Peyer's patch (tissue), 4 donors: ENCODE measurements around the gene A2ML1. TPM values are rescaled to one million over a fixed set of nuclear protein-coding genes. Genes with fewer than 3 reads are reported as not detected.

Source experiments
- DNase-seq, 3 donors: peaks; one replicate each; pipeline ENCODE4 v3.0.0-alpha.2; 2017 to 2019
- H3K27ac ChIP-seq, 4 donors: fragments of 200-600 bp; sonication (generic); one replicate each; pipeline ENCODE4 v1.5.1; 2016 to 2019
- H3K27me3 ChIP-seq, 2 donors: fragments of 200-600 bp; sonication (generic); one replicate each; pipeline ENCODE4 v1.5.1; 2019
- H3K36me3 ChIP-seq, 3 donors: fragments of 200-600 bp; sonication (generic); one replicate each; pipeline ENCODE4 v1.5.1; 2016 to 2019
- H3K4me1 ChIP-seq, 4 donors: fragments of 200-600 bp; sonication (generic); one replicate each; pipeline ENCODE4 v1.5.1; 2016 to 2019
- H3K4me3 ChIP-seq, 4 donors: fragments of 200-600 bp; sonication (generic); 1 replicate in 3 of 4; 2 replicates in 1 of 4; pipeline ENCODE4 v1.5.1; 2016 to 2019; ENCODE audit warnings: mild to moderate bottlenecking in 1 of 4
- H3K9me3 ChIP-seq, 4 donors: fragments of 200-600 bp; sonication (generic); one replicate each; pipeline ENCODE4 v1.5.1; 2016 to 2019; ENCODE audit warnings: mild to moderate bottlenecking in 1 of 4
- CTCF ChIP-seq, 6 experiments: fragments of 450-650 bp in 4 of 6; fragments of 200-600 bp in 2 of 6; sonication (generic) in 1 of 6; IDR thresholded peaks; one replicate each; pipeline ENCODE4 v1.5.1; 2017 to 2019; ENCODE audit warnings: antibody characterized with exemption in 6 of 6, mild to moderate bottlenecking in 3 of 6, moderate library complexity in 1 of 6
- POLR2A ChIP-seq, 2 donors: fragments of 450-650 bp; IDR thresholded peaks; one replicate each; pipeline ENCODE4 v1.5.1; 2017; ENCODE audit warnings: antibody characterized with exemption in 2 of 2, mild to moderate bottlenecking in 2 of 2, moderate library complexity in 2 of 2
- total RNA-seq, 4 donors: library from RNA; depleted of rRNA; stranded (reverse); fragments of >200 nt; gene quantifications; one replicate each; pipeline ENCODE4 v1.1.0, GENCODE V29; 2016

The A2ML1 gene
- under 1 TPM in 1 of 4 donors, not detected in 3; 0.83 TPM for total RNA-seq

GRCh38 chr12:8822298-8822697 lies at the start of gene A2ML1:
TSS of gene A2ML1 (plus strand) at chr12:8822621. CDS start at chr12:8822652, 31 bp downstream.
- Histone ChIP-seq H3K9me3 (no peaks in the 10 kb centered on the region), H3K27ac (no peak within 1 kb of the TSS), H3K27me3 (no peaks in the 10 kb centered on the region), H3K4me3 (no peak within 1 kb of the TSS), H3K4me1 (no peaks in the 10 kb centered on the region), H3K36me3 (no peaks in the 10 kb centered on the region)
- no peak for DNase-seq
- TF ChIP-seq CTCF (IDR thresholded peaks at IDR 0.05) (no peak), POLR2A (IDR thresholded peaks at IDR 0.05) (no peak)

- Histone ChIP-seq H3K27ac (no peak overlapping the region), H3K4me1 (no peaks in the 10 kb centered on the region), H3K36me3 (no peaks in the 10 kb centered on the region), H3K27me3 (no peaks in the 10 kb centered on the region), H3K4me3 (no peak overlapping the region), H3K9me3 (no peaks in the 10 kb centered on the region)
- no peak for DNase-seq
- TF ChIP-seq POLR2A (IDR thresholded peaks at IDR 0.05) (no peak), CTCF (IDR thresholded peaks at IDR 0.05) (no peak)
These were observed 49.0 kb upstream of the A2ML1 start for GRCh38 chr12:8773461-8773860.

- no peaks in the 10 kb centered on the region for H3K9me3 ChIP-seq
- no peak for DNase-seq
- H3K4me3 ChIP-seq, result no peak overlapping the region
- H3K27me3 ChIP-seq, result no peaks in the 10 kb centered on the region
- no peak overlapping the region for H3K27ac ChIP-seq
- TF ChIP-seq POLR2A (IDR thresholded peaks at IDR 0.05) (no peak), CTCF (IDR thresholded peaks at IDR 0.05) (no peak)
- H3K36me3 ChIP-seq, result no peaks in the 10 kb centered on the region
- no peaks in the 10 kb centered on the region for H3K4me1 ChIP-seq
These were observed 43.1 kb upstream of the A2ML1 start for GRCh38 chr12:8779281-8779680.

- Histone ChIP-seq H3K36me3 (no peaks in the 10 kb centered on the region), H3K27ac (no peak overlapping the region), H3K4me1 (no peaks in the 10 kb centered on the region), H3K9me3 (no peaks in the 10 kb centered on the region), H3K4me3 (no peak overlapping the region), H3K27me3 (no peaks in the 10 kb centered on the region)
- TF ChIP-seq CTCF (IDR thresholded peaks at IDR 0.05) (no peak), POLR2A (IDR thresholded peaks at IDR 0.05) (no peak)
- no peak for DNase-seq
These were observed 42.6 kb upstream of the A2ML1 start for GRCh38 chr12:8779862-8780261.

DNA sequence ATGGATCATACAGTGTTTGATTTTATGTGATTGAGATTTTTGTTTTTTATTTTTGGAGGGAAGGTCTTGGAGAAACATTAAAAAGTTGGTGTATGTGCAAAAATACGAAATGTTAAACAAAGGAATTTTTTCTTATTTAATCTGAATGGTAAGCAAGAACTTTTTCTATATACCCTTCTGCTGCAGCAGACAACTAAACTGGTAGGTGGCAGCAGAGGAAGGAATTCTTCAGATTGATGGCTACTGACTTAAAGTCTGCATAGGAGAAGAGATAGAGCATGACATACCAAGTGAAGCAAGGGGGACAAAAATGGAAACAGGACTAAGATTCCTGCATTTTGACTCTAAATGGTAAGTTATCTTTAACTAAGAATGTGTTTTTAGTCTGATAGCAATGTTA lies 42.0 kb upstream of the A2ML1 start:
- H3K36me3 ChIP-seq, result no peaks in the 10 kb centered on the region
- no peaks in the 10 kb centered on the region for H3K9me3 ChIP-seq
- no peak for DNase-seq
- no peak overlapping the region for H3K27ac ChIP-seq
- TF ChIP-seq POLR2A (IDR thresholded peaks at IDR 0.05) (no peak), CTCF (IDR thresholded peaks at IDR 0.05) (peak in 3 of 6 experiments; percentile 7 to 14 (median 8))
- no peaks in the 10 kb centered on the region for H3K27me3 ChIP-seq
- H3K4me1 ChIP-seq, result no peaks in the 10 kb centered on the region
- no peak overlapping the region for H3K4me3 ChIP-seq
